GM21576 (cell line): Measurements from ENCODE around the gene THOP1.

Experiments used
- ATAC-seq: cut with Tn5 transposase; IDR thresholded peaks from one replicate; pipeline ENCODE4 v1.9.1; 2021; ENCODE audit warnings: mild to moderate bottlenecking, moderate library complexity; ENCODE audit not compliant: unreplicated experiment

The THOP1 gene

DNA sequence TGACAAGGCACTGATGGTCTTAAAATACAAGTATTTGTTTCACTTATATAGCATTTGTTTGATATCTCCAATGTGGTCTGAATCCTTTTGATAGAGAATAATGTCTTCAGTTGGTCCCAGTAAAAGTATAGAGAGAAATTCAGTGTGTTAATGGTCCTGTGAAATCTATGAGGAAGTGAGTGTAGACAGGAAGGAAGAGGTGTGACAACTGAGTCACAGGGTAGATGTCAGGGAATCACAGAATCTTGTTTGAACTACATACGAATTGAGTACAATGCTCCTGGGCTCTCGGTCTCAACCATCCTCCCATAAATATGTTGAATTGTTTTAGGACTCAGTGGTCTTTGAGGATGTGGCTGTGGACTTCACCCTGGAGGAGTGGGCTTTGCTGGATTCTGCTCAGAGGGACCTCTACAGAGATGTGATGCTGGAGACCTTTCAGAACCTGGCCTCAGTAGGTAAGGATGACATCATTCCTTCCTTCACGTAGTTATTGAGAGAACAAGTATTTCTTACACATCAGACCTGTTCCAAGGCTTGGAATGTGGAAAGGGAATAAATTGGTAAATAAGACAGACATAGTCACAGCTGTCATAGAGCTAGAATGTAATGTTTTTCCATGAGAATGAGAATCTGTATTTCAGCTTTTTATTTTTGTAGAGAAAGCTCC, 65.1 kb downstream of the THOP1 start:
- no peak for ATAC-seq

DNA sequence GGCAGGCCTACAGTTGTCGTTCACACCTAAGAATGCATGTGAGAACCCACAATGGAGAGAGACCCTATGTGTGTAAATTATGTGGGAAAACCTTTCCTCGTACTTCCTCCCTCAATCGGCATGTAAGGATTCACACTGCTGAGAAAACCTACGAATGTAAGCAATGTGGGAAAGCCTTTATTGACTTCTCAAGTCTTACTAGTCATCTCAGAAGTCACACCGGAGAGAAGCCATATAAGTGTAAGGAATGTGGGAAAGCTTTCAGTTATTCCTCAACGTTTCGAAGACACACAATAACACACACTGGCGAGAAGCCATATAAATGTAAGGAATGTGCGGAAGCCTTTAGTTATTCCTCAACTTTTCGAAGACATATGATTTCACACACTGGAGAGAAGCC, 67.3 kb downstream of the THOP1 start:
- ATAC-seq: no peak

DNA sequence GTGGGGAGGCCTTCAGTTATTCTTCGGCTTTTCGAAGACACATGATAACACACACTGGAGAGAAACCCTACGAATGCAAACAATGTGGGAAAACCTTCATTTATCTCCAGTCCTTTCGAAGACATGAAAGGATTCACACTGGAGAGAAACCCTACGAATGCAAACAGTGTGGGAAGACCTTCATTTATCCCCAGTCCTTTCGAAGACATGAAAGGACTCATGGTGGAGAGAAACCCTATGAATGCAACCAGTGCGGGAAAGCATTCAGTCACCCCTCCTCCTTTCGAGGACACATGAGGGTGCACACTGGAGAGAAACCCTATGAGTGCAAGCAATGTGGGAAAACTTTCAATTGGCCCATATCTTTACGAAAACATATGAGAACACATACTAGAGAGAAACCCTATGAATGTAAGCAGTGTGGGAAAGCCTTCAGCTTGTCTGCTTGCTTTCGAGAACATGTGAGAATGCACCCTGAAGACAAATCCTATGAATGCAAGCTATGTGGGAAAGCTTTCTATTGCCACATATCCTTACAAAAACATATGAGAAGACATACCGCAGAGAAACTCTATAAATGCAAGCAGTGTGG, 67.8 kb downstream of the THOP1 start:
- ATAC-seq: no peak

GRCh38 chr19:2854849-2855248, 69.5 kb downstream of the THOP1 start:
- no peak for ATAC-seq

- ATAC-seq: no peak
Observed at GRCh38 chr19:2856457-2857050, 71.3 kb downstream of the THOP1 start.

DNA sequence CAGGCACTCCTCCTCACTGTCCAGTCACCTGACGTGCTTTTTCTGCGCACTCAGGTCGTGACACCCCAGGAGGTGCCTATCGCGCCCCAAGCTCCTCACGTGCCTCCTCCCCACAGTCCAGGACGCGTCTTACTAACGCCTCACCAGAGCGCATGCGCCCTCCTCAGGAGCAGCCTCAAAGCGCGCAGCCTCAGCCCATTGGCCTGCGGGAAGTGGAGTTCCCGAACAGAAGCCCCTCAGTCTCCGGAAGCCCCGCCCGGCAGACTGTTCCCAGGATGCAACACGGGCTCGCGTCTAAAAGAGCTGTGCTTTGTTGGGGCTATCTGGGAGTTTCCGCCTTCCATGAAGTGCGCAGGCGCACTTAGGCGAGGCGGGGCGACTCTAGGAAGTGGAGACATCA, 73.6 kb downstream of the THOP1 start:
- no peak for ATAC-seq

DNA sequence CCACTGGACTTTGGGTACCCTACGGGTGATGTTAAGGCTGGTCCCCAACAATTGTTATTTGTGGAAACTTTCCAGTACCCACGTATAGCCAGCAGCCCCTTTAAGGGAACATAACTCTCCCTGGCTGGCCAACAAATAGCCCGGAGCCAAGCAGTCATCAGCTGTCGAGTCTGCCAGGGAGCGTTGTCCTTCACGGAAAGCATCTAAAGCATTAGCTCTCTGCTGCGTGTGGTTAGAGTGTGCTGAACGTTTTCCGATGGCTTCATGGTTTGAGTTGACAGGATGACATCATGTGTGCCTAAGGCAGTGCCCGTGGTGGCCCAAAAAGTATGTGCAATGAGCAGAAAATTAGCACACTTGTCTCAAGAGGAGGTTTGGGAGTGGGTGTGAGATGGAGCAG, 78.5 kb downstream of the THOP1 start:
- ATAC-seq: no peak
